HCT116 (cell line): ENCODE results near the gene RAPGEF1. TPM values are rescaled to one million over a fixed set of nuclear protein-coding genes. Genes with fewer than 3 reads are reported as not detected.

Source experiments
- ATAC-seq: fragments of 200-7000 bp; cut with Tn5 transposase; 2 replicates; pipeline ENCODE4 v1.9.1; 2020; ENCODE audit warnings: mild to moderate bottlenecking, moderate library complexity
- BruUV-seq: library from RNA; stranded (reverse); fragments of 400-500 nt; replicated peaks from 2 replicates; lab custom pipeline; 2021; lab: Mats Ljungman, UMichigan
- CTCF ChIA-PET: fragments of 300-600 bp; sonication (Branson Sonifier 250); formaldehyde crosslinking; loops from one replicate; lab custom pipeline; 2021; ENCODE audit warnings: antibody characterized with exemption; lab: Charles Lee
- POLR2A ChIA-PET: fragments of 300-600, 350-600 bp; sonication (Branson Sonifier 250); formaldehyde crosslinking; loops from one replicate; lab custom pipeline; 2021; ENCODE audit warnings: antibody characterized with exemption; lab: Charles Lee
- RAD21 ChIA-PET, 2 experiments: fragments of 300-600 bp; sonication (Branson Sonifier 250); formaldehyde crosslinking; loops; one replicate each; lab custom pipeline; 2023; ENCODE audit warnings: low total read pairs in 2 of 2; ENCODE audit not compliant: uncharacterized antibody in 2 of 2, unreplicated experiment in 2 of 2, low non-redundant PET in 1 of 2; lab: Charles Lee
- DNase-seq: peaks from one replicate; pipeline ENCODE4 v3.0.0-alpha.2; 2010; ENCODE audit warnings: low read depth, low spot score
- H2AFZ ChIP-seq: fragments of 200-600 bp; shearing (Covaris generic), sonication (generic); 2 replicates; pipeline ENCODE4 v1.6.1; 2017; ENCODE audit warnings: low read depth, mixed run types, mixed read lengths, antibody characterized with exemption, low read length; ENCODE audit not compliant: poor library complexity, severe bottlenecking
- H3K27ac ChIP-seq: 2 replicates; pipeline ENCODE4 v1.5.1; 2012; ENCODE audit warnings: low read depth, low read length
- H3K27me3 ChIP-seq: fragments of 200-600 bp; sonication (generic); 2 replicates; pipeline ENCODE4 v1.6.1; 2016; ENCODE audit warnings: mixed run types, low read length, mixed read lengths; ENCODE audit not compliant: insufficient read depth
- H3K36me3 ChIP-seq, 2 experiments: fragments of 200-500 bp in 1 of 2; fragments of 200-600 bp in 1 of 2; sonication (Bioruptor generic) in 1 of 2; sonication (generic) in 1 of 2; 2 replicates each; pipeline versions ENCODE4 v1.5.1 to v1.6.1; 2014 to 2016; ENCODE audit warnings: low read length in 2 of 2, inconsistent platforms in 1 of 2, mixed read lengths in 1 of 2, mixed run types in 1 of 2; ENCODE audit not compliant: insufficient read depth in 2 of 2, control insufficient read depth in 1 of 2
- H3K4me1 ChIP-seq, 2 experiments: fragments of 200-600 bp in 1 of 2; sonication (generic) in 1 of 2; 2 replicates each; pipeline versions ENCODE4 v1.5.1 to v1.6.1; 2012 to 2017; ENCODE audit warnings: low read length in 2 of 2, inconsistent platforms in 1 of 2, mild to moderate bottlenecking in 1 of 2, mixed read lengths in 1 of 2, mixed run types in 1 of 2, moderate library complexity in 1 of 2; ENCODE audit not compliant: insufficient read depth in 2 of 2, control insufficient read depth in 1 of 2
- H3K4me2 ChIP-seq: fragments of 200-600 bp; sonication (generic); 2 replicates; pipeline ENCODE4 v1.6.1; 2017; ENCODE audit warnings: mixed run types, low read length, mixed read lengths
- H3K4me3 ChIP-seq, 2 experiments: fragments of 200-600 bp in 1 of 2; sonication (generic) in 1 of 2; replicated peaks in 1 of 2; 2 replicates each; pipeline ENCODE4 v1.5.1; 2011 to 2016; ENCODE audit warnings: low read length in 2 of 2, control low read depth in 1 of 2, low read depth in 1 of 2, mild to moderate bottlenecking in 1 of 2, mixed read lengths in 1 of 2, mixed run types in 1 of 2
- H3K79me2 ChIP-seq: fragments of 200-600 bp; sonication (generic); 2 replicates; pipeline ENCODE4 v1.6.1; 2017; ENCODE audit warnings: mild to moderate bottlenecking, mixed run types, low read length, moderate library complexity, mixed read lengths; ENCODE audit not compliant: insufficient read depth
- H3K9ac ChIP-seq: fragments of 200-600 bp; sonication (generic); 2 replicates; pipeline ENCODE4 v1.6.1; 2016; ENCODE audit warnings: low read length, mixed read lengths
- H3K9me2 ChIP-seq: fragments of 200-600 bp; sonication (generic), shearing (Covaris generic); 2 replicates; pipeline ENCODE4 v1.6.1; 2017; ENCODE audit warnings: mixed run types, mild to moderate bottlenecking, moderate library complexity; ENCODE audit not compliant: insufficient read depth
- H3K9me3 ChIP-seq, 2 experiments: fragments of 200-500 bp in 1 of 2; fragments of 200-600 bp in 1 of 2; sonication (Bioruptor generic) in 1 of 2; sonication (generic) in 1 of 2; 2 replicates each; pipeline ENCODE4 v1.6.1; 2014 to 2017; ENCODE audit warnings: low read length in 2 of 2, mixed read lengths in 2 of 2, inconsistent platforms in 1 of 2, low read depth in 1 of 2, mild to moderate bottlenecking in 1 of 2, mixed run types in 1 of 2, moderate library complexity in 1 of 2; ENCODE audit not compliant: control insufficient read depth in 1 of 2, insufficient read depth in 1 of 2
- H4K20me1 ChIP-seq: fragments of 200-600 bp; sonication (generic), shearing (Covaris generic); 2 replicates; pipeline ENCODE4 v1.6.1; 2017; ENCODE audit warnings: mixed run types, mild to moderate bottlenecking, moderate library complexity; ENCODE audit not compliant: insufficient read depth
- EGR1 ChIP-seq: IDR thresholded peaks from 2 replicates; pipeline ENCODE4 v1.6.1; 2012; ENCODE audit warnings: low read depth
- ELF1 ChIP-seq: IDR thresholded peaks from 2 replicates; pipeline ENCODE4 v1.6.1; 2012; ENCODE audit warnings: low read depth, borderline replicate concordance
- POLR2A ChIP-seq: IDR thresholded peaks from 2 replicates; pipeline ENCODE4 v1.7.0; 2011; ENCODE audit warnings: borderline replicate concordance; ENCODE audit not compliant: insufficient read depth, insufficient read length; ENCODE audit errors: extremely low read depth
- RAD21 ChIP-seq: IDR thresholded peaks from 2 replicates; pipeline ENCODE4 v1.6.1; 2012; ENCODE audit warnings: low read depth, mild to moderate bottlenecking
- SIN3A ChIP-seq: IDR thresholded peaks from 2 replicates; pipeline ENCODE4 v1.6.1; 2012; ENCODE audit warnings: low read depth
- SP1 ChIP-seq: IDR thresholded peaks from 2 replicates; pipeline ENCODE4 v1.6.1; 2012; ENCODE audit warnings: low read depth
- SRF ChIP-seq: IDR thresholded peaks from 2 replicates; pipeline ENCODE4 v1.6.1; 2012; ENCODE audit warnings: low read depth
- TCF7L2 ChIP-seq: IDR thresholded peaks from 2 replicates; pipeline ENCODE4 v1.7.0; 2011; ENCODE audit warnings: borderline replicate concordance, inconsistent platforms; ENCODE audit not compliant: insufficient read depth, insufficient read length; ENCODE audit errors: extremely low read depth
- ZNF274 ChIP-seq: fragments of 200-500 bp; sonication (Bioruptor generic); IDR thresholded peaks from 2 replicates; pipeline ENCODE4 v1.6.1; 2014; ENCODE audit warnings: mild to moderate bottlenecking, low read depth, low read length, inconsistent platforms
- intact Hi-C: fragments of 100-400 bp; cut with micrococcal nuclease; formaldehyde crosslinking; loops from 2 replicates; pipeline ENCODE4 v1.10.0; 2022
- total RNA-seq: library from RNA; stranded (reverse); gene quantifications from one replicate; pipeline ENCODE4 v1.2.1, GENCODE V29; 2021; ENCODE audit not compliant: unreplicated experiment
- TF ChIP-seq, protein P1 (sequence below): IDR thresholded peaks from 2 replicates; pipeline ENCODE4 v1.6.1; 2012
- TF ChIP-seq, protein P2 (sequence below), 3 experiments: fragments of 200-600 bp in 1 of 3; sonication (generic) in 1 of 3; IDR thresholded peaks in 2 of 3; conservative IDR thresholded peaks in 1 of 3; 2 replicates each; pipeline ENCODE4 v1.5.1; 2012 to 2017; ENCODE audit warnings: low read depth in 2 of 3, low read length in 2 of 3, antibody characterized with exemption in 1 of 3, borderline replicate concordance in 1 of 3, control low read depth in 1 of 3, mild to moderate bottlenecking in 1 of 3, mixed read lengths in 1 of 3, mixed run types in 1 of 3, moderate library complexity in 1 of 3; ENCODE audit not compliant: insufficient read depth in 1 of 3
- TF ChIP-seq, protein P3 (sequence below): IDR thresholded peaks from 2 replicates; pipeline ENCODE4 v1.6.1; 2012; ENCODE audit warnings: low read depth

RAPGEF1 gene
- total RNA-seq, 1 experiment from 2014 or later, result 43.0 TPM

DNA sequence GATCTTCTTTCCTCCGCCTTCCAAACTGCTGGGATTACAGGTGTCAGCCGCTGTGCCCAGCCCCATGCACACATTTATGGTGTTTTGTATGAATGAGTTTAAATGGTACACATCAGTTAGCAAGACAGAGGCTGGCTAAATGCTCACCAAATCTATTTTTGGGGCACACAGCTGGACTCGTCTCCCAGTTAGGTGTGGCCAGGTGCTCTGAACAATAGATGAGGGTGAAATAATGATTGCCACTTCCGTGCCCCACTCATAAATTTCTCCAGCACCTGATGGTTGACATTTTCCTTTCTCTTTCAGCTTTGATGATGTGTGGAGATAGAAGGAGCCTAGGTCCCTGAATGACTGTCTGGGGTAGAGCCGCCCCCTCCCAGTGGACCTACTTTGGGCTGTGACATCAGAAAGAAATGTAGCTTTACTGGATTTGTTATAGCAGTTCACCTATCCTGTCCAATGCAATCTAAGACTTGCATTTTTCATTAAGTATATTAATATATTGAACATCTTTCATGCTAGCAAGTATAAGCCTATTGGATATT, 8.6 kb upstream of the RAPGEF1 start:
- BruUV-seq, result no TSS peak
- H3K79me2 ChIP-seq, result no peaks in the 10 kb centered on the region
- CTCF ChIA-PET, result no interaction called here
- H3K27me3 ChIP-seq, result no peaks in the 10 kb centered on the region
- TF ChIP-seq ELF1, result no peak
- TF ChIP-seq RAD21, result no peak
- no peak for TF ChIP-seq SIN3A
- no peak for TF ChIP-seq SP1
- TF ChIP-seq SRF, result no peak
- TF ChIP-seq, protein P1, sequence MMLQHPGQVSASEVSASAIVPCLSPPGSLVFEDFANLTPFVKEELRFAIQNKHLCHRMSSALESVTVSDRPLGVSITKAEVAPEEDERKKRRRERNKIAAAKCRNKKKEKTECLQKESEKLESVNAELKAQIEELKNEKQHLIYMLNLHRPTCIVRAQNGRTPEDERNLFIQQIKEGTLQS, result no peak
- TF ChIP-seq EGR1, result no peak
- TF ChIP-seq TCF7L2, result no peak
- no peak for TF ChIP-seq ZNF274
- no peak overlapping the region for H2AFZ ChIP-seq
- no peaks in the 10 kb centered on the region for H4K20me1 ChIP-seq
- no peak overlapping the region for H3K27ac ChIP-seq
- no peak for ATAC-seq
- no peaks in the 10 kb centered on the region for H3K9me2 ChIP-seq
- H3K4me3 ChIP-seq, result no peak overlapping the region
- H3K9ac ChIP-seq, result no peak overlapping the region
- POLR2A ChIA-PET, result no interaction called here
- RAD21 ChIA-PET, result interaction anchor here in 1 of 2 experiments (0.7 kb wide), 1 partner anchor 267 kb away, joined by 3 read pairs; no protein-coding TSS in a partner anchor
- intact Hi-C loops, result no loop called here
- no peak overlapping the region for H3K4me2 ChIP-seq
- DNase-seq, result no peak
- H3K4me1 ChIP-seq, result no peaks in the 10 kb centered on the region
- H3K36me3 ChIP-seq, result no peaks in the 10 kb centered on the region
- no peaks in the 10 kb centered on the region for H3K9me3 ChIP-seq

DNA sequence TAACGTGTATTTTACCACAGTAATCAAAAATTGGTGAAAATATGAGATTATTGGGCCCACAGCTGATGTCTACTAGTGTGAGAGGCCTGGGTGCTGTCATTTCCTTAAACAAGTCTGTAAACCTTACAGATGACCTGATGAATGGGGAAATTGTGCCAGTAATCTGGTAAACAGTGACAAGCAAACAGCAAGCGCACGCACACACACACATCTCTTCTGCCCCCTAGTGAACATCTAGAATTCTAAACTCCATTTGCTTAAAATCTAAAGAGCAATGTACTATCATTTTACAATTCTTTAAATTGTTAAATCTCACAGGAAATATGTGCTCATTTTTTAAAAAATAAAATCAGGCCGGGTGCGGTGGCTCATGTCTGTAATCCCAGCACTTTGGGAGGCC, 7.5 kb upstream of the RAPGEF1 start:
- intact Hi-C loops, result loop anchor here (1.0 kb wide), 1 partner anchor 156 kb away; no protein-coding TSS in a partner anchor
- ATAC-seq, result peak; percentile 65

More for the DNA sequence above, 7.5 kb upstream of the RAPGEF1 start:
- Histone ChIP-seq H3K4me1 (no peaks in the 10 kb centered on the region), H3K4me2 (no peak overlapping the region), H4K20me1 (no peaks in the 10 kb centered on the region), H3K9me3 (no peaks in the 10 kb centered on the region)
- RAD21 ChIA-PET, result no interaction called here
- no peak for TF ChIP-seq POLR2A
- peak; percentile 81 for TF ChIP-seq RAD21
- TF ChIP-seq, protein P2, sequence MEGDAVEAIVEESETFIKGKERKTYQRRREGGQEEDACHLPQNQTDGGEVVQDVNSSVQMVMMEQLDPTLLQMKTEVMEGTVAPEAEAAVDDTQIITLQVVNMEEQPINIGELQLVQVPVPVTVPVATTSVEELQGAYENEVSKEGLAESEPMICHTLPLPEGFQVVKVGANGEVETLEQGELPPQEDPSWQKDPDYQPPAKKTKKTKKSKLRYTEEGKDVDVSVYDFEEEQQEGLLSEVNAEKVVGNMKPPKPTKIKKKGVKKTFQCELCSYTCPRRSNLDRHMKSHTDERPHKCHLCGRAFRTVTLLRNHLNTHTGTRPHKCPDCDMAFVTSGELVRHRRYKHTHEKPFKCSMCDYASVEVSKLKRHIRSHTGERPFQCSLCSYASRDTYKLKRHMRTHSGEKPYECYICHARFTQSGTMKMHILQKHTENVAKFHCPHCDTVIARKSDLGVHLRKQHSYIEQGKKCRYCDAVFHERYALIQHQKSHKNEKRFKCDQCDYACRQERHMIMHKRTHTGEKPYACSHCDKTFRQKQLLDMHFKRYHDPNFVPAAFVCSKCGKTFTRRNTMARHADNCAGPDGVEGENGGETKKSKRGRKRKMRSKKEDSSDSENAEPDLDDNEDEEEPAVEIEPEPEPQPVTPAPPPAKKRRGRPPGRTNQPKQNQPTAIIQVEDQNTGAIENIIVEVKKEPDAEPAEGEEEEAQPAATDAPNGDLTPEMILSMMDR (IDR thresholded peaks at IDR 0.05 in 2 of 3, conservative IDR thresholded peaks at IDR 0.05 in 1 of 3; ENCODE audit: borderline replicate concordance in 1 of 3, insufficient read depth in 1 of 3, low read depth in 2 of 3, low read length in 2 of 3), result peak; percentile 52 to 83 (median 59)
- TF ChIP-seq, protein P3, sequence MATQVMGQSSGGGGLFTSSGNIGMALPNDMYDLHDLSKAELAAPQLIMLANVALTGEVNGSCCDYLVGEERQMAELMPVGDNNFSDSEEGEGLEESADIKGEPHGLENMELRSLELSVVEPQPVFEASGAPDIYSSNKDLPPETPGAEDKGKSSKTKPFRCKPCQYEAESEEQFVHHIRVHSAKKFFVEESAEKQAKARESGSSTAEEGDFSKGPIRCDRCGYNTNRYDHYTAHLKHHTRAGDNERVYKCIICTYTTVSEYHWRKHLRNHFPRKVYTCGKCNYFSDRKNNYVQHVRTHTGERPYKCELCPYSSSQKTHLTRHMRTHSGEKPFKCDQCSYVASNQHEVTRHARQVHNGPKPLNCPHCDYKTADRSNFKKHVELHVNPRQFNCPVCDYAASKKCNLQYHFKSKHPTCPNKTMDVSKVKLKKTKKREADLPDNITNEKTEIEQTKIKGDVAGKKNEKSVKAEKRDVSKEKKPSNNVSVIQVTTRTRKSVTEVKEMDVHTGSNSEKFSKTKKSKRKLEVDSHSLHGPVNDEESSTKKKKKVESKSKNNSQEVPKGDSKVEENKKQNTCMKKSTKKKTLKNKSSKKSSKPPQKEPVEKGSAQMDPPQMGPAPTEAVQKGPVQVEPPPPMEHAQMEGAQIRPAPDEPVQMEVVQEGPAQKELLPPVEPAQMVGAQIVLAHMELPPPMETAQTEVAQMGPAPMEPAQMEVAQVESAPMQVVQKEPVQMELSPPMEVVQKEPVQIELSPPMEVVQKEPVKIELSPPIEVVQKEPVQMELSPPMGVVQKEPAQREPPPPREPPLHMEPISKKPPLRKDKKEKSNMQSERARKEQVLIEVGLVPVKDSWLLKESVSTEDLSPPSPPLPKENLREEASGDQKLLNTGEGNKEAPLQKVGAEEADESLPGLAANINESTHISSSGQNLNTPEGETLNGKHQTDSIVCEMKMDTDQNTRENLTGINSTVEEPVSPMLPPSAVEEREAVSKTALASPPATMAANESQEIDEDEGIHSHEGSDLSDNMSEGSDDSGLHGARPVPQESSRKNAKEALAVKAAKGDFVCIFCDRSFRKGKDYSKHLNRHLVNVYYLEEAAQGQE, result no peak
- TF ChIP-seq, all 23 proteins: peak for 2
- peak overlapping the region; percentile 94 for H2AFZ ChIP-seq
- no peak overlapping the region for H3K27ac ChIP-seq
- BruUV-seq, result no TSS peak
- H3K79me2 ChIP-seq, result no peaks in the 10 kb centered on the region
- H3K9me2 ChIP-seq, result no peaks in the 10 kb centered on the region
- POLR2A ChIA-PET, result no interaction called here
- H3K36me3 ChIP-seq, result no peaks in the 10 kb centered on the region
- DNase-seq, result no peak
- no peak overlapping the region for H3K4me3 ChIP-seq
- no peak overlapping the region for H3K9ac ChIP-seq
- no peaks in the 10 kb centered on the region for H3K27me3 ChIP-seq
- CTCF ChIA-PET, result interaction anchor here (1.7 kb wide), 1 partner anchor 156 kb away, joined by 4 read pairs; no protein-coding TSS in a partner anchor
